Measurements from ENCODE around the gene ERN1. TPM values are rescaled to one million over a fixed set of nuclear protein-coding genes. Genes with fewer than 3 reads are reported as not detected.
"Not testable (repeated sequence)": the region's sequence is repeated elsewhere in the genome, so short reads cannot be mapped to it uniquely, and the experiment has no call there.

ERN1 gene
- total RNA-seq, 1 donor = 62.8 TPM

DNA sequence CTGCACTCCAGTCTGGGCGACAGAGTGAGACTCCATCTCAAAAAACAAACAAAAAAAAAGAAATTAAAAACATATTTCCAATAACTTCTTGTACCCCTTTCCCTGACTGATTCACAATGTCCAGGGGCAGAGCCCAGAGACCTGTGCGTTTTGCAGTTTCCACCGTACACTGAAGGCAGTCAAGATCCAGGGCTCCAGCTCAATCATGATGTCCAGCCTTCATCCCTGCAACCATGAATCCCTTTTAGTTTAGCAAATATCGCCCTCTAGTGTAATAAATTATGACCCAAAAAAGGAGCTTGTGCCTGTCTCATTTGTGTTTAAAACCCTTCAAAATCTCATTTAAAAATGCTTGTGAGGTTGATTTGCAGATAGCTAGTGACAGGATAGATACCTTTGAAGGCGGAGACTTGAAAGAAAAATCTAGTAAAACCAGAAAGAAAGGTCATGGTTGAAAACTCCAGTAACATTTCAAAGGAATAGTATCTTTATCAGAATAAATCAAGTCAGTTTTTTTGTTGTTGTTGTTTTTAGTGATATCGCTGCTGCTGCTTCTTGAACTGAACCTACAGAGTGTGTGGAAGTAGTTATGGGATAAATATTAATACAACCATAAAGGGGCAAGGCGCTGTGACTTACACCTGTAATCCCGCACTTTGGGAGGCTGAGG is 3.7 kb upstream of the ERN1 start:
- no peaks in the 10 kb centered on the region for H3K27me3 ChIP-seq (ENCODE audit: insufficient read depth, low read length)
- no peaks in the 10 kb centered on the region for H3K9me3 ChIP-seq (ENCODE audit: low read depth, low read length)
- H3K4me3 ChIP-seq (ENCODE audit: low read length) = no peak overlapping the region
- peaks cover 26% of the 10 kb centered on the region for H3K4me1 ChIP-seq (ENCODE audit: insufficient read depth, low read length)

DNA sequence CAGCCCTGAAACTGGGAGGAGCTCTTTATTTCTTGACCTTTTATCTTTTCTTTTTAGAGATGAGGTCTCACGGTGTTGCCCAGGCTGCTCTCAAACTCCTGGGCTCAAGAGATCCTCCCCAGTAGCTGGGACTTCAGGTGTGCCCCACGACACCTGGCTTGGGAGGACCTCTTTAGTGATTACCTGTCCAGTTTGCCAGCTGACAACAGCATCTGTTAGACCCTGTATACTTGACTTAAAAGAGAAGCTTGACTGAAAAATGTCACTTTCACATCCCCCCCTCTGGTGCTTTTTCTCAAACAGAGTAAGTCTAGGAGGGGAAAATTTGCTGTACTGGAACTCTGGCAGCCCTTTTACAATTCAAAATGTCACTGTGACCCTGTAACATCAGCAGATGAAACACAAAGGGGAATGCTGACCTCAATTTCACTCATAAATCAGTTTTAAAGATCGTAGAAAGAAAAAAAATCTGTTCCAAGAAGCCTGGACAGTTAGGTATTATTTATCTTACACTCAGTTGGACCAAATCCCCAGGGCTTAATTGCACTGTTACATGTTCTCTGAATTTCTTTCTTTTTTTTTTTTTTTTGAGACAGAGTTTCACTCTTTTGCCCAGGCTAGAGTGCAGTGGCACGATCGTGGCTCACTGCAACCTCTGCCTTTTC is 1.8 kb upstream of the ERN1 start:
- Histone ChIP-seq H3K27me3 (ENCODE audit: insufficient read depth, low read length) (no peaks in the 10 kb centered on the region), H3K9me3 (ENCODE audit: low read depth, low read length) (no peaks in the 10 kb centered on the region), H3K4me3 (ENCODE audit: low read length) (no peak overlapping the region), H3K4me1 (ENCODE audit: insufficient read depth, low read length) (peaks cover 40% of the 10 kb centered on the region)

DNA sequence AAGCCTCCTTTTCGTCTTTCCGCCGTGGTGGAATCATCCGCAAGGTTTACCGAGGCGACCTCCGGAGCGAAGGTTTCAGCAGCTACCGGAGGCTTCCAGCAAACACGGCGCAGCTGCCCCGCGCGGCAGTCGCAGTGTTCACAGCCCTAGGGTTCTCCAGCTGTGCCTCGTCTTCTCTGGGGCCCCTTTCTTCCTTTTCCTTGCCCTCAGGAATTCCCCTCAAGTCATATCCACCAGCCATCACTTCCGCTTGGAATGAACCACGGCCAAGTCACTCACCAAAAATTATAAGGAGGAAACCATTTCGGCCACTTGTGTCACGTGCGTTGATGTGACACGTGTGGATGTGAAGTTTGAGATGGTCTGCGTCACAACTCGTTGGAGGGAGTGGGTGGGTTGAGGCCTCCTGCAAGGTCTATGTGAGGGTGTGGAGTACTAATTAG is 636 bp upstream of the ERN1 start:
- peak overlapping the region; percentile 36 for H3K4me3 ChIP-seq (ENCODE audit: low read length)
- H3K9me3 ChIP-seq (ENCODE audit: low read depth, low read length) = no peaks in the 10 kb centered on the region

DNA sequence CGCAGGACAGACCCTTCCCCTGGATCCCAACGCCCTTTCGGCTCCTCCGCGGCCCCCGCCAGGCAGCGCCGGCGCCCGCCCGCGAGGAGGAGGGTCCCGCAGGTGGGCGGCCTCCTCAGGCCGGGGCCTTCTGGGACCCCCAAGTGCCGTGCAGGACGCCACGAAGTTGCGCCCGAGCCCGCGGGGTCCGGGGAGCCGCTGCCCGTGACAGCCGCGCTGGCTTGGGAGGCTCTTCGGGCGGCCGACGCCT is 504 bp downstream of the ERN1 start:
- H3K9me3 ChIP-seq (ENCODE audit: low read depth, low read length) = no peaks in the 10 kb centered on the region
- H3K4me1 ChIP-seq (ENCODE audit: insufficient read depth, low read length) = peaks cover 44% of the 10 kb centered on the region
- H3K27me3 ChIP-seq (ENCODE audit: insufficient read depth, low read length) = no peaks in the 10 kb centered on the region
- peak overlapping the region; percentile 69 for H3K4me3 ChIP-seq (ENCODE audit: low read length)

More for the DNA sequence above, 636 bp upstream of the ERN1 start:
- Histone ChIP-seq H3K27me3 (ENCODE audit: insufficient read depth, low read length) (no peaks in the 10 kb centered on the region), H3K4me1 (ENCODE audit: insufficient read depth, low read length) (peaks cover 40% of the 10 kb centered on the region)

DNA sequence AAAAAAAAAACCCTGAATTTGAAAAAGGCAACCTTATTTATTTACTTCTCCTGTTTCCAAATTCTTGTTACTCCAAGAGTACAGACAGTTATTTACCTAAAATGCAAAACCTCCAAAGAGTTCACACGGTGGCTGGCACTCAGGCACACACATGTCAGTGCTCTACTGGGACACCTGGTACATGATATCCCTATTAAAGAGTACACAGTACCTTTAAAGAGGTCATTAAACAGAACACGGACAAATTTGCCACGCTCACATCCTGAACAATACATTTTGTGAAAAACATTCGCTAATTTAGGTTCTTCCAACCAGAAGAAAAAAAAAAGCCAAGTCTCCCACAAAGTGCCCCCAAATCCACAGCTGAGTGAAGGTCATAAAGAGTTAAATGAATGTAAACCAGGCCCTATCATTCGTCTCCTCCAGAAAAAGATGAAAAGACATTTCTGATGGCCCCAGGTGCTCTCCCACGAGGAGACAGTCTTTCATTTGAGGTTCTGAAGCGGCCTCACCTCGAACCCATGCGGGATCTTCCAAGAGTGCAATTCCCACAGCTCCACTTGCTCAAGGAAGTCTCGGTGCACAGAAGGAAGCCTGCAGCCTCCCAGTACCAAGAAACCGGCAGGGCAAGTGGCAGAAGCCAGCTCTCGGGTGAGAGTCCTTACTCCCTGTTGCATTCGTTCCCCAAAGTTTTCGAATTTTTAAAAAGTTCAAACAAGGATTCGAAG is 993 bp downstream of the ERN1 start:
- peak overlapping the region; percentile 69 for H3K4me3 ChIP-seq (ENCODE audit: low read length)

DNA sequence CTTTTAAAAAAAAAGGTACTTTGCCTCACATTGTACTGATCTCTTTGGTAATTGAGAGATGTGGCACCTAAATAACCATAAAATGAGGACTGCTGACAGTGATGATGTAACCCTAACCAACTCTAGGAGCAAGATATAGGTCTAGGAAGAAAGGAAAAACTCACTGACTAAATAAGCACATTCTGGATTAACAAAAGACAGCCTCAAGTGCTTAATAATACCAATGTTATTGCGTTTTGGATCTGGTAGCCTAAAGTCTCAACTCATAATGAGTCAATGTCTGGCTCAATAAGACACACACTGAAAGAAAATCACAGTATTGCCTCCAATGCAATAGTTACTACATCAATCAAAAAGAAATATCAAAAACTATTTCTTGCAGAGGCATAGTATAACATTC is 3.0 kb downstream of the ERN1 start:
- H3K4me3 ChIP-seq (ENCODE audit: low read length) = no peak overlapping the region
- H3K4me1 ChIP-seq (ENCODE audit: insufficient read depth, low read length) = peaks cover 46% of the 10 kb centered on the region
- no peaks in the 10 kb centered on the region for H3K27me3 ChIP-seq (ENCODE audit: insufficient read depth, low read length)
- no peaks in the 10 kb centered on the region for H3K9me3 ChIP-seq (ENCODE audit: low read depth, low read length)

More for the DNA sequence above, 993 bp downstream of the ERN1 start:
- Histone ChIP-seq H3K4me1 (ENCODE audit: insufficient read depth, low read length) (peaks cover 44% of the 10 kb centered on the region), H3K27me3 (ENCODE audit: insufficient read depth, low read length) (no peaks in the 10 kb centered on the region), H3K9me3 (ENCODE audit: low read depth, low read length) (no peaks in the 10 kb centered on the region)

DNA sequence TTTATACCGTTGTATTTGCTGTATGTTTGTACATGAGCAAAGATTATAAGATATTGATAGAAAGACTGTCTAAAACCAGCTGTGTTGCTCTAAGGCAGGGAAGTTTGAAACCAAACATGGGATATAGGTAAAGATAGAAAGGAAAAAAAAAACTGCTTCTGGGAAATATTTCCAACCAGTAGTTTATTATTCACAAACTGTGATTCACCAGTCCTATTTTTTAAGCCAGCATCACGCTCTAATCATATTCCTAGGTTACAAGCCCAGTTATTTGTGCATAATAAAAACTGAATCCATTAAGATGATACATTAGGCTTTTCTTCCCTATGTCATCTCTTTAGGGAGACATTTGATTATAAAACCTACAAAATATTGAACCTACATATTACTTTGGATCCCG is 4.0 kb downstream of the ERN1 start:
- H3K27me3 ChIP-seq (ENCODE audit: insufficient read depth, low read length) = no peaks in the 10 kb centered on the region
- peaks cover 44% of the 10 kb centered on the region for H3K4me1 ChIP-seq (ENCODE audit: insufficient read depth, low read length)
- H3K4me3 ChIP-seq (ENCODE audit: low read length) = no peak overlapping the region
- H3K9me3 ChIP-seq (ENCODE audit: low read depth, low read length) = no peaks in the 10 kb centered on the region

DNA sequence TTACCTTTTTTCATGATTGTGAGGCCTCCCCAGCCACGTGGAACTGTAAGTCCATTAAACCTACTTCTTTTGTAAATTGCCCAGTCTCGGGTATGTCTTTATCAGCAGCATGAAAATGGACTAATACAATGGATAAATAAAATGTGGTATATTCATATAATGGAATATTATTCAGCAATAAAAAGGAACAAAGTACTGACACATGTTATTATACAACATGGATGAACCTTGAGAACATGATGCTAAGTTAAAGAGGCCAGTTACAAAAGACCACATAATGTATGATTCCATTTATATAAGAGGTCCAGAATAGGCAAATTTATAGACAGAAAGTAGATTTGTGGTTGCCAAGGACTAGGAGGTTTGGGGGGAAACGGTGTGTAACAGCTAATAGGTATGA is 5.3 kb downstream of the ERN1 start:
- H3K4me3 ChIP-seq (ENCODE audit: low read length) = no peak overlapping the region
- peaks cover 50% of the 10 kb centered on the region for H3K4me1 ChIP-seq (ENCODE audit: insufficient read depth, low read length)
- no peaks in the 10 kb centered on the region for H3K9me3 ChIP-seq (ENCODE audit: low read depth, low read length)
- no peaks in the 10 kb centered on the region for H3K27me3 ChIP-seq (ENCODE audit: insufficient read depth, low read length)

DNA sequence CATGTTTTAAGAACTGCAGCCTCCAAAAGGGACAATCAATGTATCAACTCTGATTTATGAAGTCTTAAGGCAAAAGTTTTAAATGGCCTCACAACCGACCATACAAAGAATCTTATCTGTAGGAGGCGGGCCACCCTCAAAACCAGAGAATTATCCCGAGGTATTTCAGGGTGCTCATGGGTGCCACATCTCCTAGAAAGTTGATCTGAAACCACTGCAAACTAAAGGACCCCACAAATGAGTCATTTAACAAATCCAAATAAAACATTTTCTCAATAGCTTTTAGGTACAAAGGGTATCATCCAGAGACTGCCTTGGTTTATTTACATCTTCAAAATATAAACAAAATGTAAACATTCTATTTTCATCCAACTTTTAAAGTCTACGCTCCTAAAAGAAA is 6.8 kb downstream of the ERN1 start:
- peaks cover 50% of the 10 kb centered on the region for H3K4me1 ChIP-seq (ENCODE audit: insufficient read depth, low read length)
- H3K9me3 ChIP-seq (ENCODE audit: low read depth, low read length) = no peaks in the 10 kb centered on the region
- H3K4me3 ChIP-seq (ENCODE audit: low read length) = no peak overlapping the region
- H3K27me3 ChIP-seq (ENCODE audit: insufficient read depth, low read length) = no peaks in the 10 kb centered on the region

DNA sequence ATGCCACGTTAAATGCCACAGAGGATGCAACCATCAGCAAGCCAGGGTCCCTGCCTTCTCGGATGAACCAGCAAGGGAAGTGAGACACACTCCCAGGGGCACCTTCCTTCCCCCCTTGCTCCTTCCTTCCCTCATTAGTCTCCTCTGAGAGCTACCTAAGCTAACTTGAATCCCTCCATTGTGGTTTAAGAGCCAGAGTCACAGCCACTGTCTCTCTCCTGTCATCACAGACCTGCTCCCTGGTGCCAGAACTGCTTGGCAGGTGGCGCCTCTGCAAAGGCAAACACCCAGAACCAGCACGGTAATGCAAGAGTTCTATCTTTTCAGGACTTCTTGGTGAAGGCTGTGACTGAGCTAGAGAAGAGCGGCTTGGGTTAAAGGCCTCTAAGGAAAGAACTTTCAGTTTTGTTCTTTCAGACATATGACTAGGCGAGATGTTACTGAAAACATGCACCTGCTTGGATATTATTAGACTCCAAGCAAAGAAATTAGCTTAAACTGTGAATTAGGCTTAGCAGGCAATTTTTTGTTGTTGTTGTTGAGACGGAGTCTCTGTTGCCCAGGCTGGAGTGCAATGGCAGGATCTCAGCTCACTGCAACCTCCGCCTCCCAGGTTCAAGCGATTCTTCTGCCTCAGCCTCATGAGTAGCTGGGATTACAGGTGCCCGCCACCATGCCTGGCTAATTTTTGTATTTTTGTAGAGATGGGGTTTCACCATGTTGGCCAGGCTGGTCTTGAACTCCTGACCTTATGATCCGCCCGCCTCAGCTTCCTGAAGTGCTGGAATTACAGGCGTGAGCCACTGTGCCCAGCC is 8.8 kb downstream of the ERN1 start:
- H3K4me3 ChIP-seq (ENCODE audit: low read length); H3K9me3 ChIP-seq (ENCODE audit: low read depth, low read length); H3K27me3 ChIP-seq (ENCODE audit: insufficient read depth, low read length): not testable (repeated sequence)
- H3K4me1 ChIP-seq (ENCODE audit: insufficient read depth, low read length) = peaks cover 59% of the 10 kb centered on the region

DNA sequence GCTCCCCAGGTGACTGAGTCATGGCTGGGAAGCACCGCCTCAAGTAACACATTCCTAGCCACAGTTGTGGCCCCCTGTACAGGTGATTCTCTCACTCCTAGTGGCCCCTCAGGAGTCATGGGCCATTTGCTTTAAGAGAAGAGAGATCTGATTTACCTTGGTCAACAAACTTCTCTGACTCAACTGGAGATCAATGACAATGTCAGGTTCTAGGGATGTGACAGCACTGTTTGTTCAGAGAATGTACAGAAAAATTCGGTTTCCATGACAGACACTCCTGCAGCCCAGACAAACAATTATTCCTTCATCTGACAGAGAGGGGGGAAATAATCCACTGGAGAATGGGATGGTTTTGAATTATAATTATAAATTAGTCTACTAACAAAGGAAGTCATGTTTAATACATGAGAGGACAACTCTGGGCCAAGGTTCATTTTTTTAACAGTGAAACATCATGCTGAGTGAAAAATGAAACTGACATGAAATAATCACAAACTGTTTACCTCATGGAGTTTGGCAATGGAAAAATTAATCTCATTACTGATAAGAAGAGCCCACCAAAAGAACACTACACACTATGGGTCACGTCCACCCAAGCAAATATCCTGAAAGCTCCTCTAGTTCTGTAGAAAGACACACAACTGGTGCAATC is 9.7 kb downstream of the ERN1 start:
- H3K9me3 ChIP-seq (ENCODE audit: low read depth, low read length) = no peaks in the 10 kb centered on the region
- no peak overlapping the region for H3K4me3 ChIP-seq (ENCODE audit: low read length)
- peaks cover 66% of the 10 kb centered on the region for H3K4me1 ChIP-seq (ENCODE audit: insufficient read depth, low read length)
- no peaks in the 10 kb centered on the region for H3K27me3 ChIP-seq (ENCODE audit: insufficient read depth, low read length)

DNA sequence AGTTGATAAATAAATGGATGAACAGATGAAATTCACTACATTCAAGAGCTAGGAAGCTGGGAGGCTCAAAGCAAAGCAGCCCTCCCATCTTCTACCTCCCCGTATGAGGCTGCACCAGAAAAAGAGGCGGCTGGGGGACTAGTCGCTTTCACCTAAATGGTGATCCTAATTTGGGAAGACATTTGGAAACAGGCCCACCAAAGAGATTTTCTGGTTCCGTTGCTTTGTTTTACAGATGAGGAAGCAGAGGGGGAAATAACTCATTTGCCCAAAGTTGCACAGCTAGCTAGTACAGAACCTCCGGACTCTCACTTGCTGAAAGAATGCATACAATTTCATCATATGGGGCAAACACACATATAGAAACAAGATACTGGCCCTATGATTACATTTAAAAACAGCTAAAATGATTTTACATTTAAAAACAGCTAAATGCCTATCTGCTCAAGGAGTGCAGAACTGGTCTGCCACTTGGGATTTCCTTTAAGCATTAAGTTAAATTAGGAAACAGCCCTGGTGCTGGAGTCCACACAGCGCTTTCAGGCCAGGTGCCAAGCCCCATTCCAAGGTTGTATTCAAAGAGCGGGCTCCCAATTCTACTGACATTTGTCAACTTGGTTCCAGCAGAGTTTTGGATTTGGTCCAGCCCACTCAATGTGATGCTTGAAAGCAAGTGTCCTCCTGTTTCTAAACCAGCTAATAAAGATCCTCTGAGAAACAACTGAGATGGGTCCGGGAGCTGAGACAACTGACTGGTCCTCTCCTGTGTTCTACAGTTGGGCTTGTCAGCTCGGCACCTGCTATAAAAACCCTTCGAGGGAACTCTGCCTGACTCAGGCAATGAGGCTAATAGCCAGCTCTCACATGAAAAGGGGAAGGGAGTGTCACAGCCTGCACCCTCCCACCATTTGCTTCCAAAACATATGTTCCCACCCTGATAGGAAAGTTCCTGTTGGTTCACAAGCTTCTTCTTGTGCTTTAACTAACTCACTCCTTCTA is 11.7 kb downstream of the ERN1 start:
- Histone ChIP-seq H3K27me3 (ENCODE audit: insufficient read depth, low read length) (no peaks in the 10 kb centered on the region), H3K4me1 (ENCODE audit: insufficient read depth, low read length) (peaks cover 77% of the 10 kb centered on the region), H3K4me3 (ENCODE audit: low read length) (no peak overlapping the region), H3K9me3 (ENCODE audit: low read depth, low read length) (no peaks in the 10 kb centered on the region)

DNA sequence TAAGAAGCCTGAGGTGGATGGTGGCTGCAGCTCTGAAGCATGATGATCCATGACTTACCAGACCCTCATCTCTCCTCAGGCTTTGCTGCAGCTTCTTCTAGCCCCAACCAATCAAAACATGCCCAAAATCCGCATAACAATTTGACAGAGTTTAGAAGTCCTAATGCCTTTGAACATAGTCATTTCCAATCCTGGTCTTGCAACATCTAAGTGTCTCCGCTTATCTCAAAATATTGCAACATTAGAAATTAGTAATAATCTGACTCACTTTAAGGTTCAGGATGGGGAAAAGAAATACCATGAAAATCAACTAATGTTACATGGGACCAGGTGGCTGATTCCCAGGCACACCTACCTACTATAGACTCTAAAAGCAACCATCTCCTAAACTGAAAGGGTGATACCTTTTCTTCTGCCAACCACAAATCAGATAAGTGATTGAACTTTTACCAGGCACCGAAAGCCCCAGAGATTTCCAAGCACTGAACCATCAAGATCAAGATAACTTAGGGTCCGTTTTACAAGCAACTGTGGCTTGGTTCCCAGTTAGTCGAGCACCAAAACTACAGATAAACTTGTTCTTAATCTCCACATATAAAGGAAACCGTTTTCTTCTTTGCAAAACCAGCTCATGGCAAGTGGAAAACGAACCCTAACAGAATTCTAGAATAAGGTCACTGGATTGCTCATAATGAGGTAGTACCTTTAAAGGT is 14.0 kb downstream of the ERN1 start:
- no peaks in the 10 kb centered on the region for H3K9me3 ChIP-seq (ENCODE audit: low read depth, low read length)
- H3K4me1 ChIP-seq (ENCODE audit: insufficient read depth, low read length) = peaks cover 84% of the 10 kb centered on the region
- H3K4me3 ChIP-seq (ENCODE audit: low read length) = no peak overlapping the region
- H3K27me3 ChIP-seq (ENCODE audit: insufficient read depth, low read length) = no peaks in the 10 kb centered on the region
